HG02588 (cell line): ENCODE results near the gene RASSF10.

Source experiments
- ATAC-seq: cut with Tn5 transposase; IDR thresholded peaks from one replicate; pipeline ENCODE4 v1.9.1; 2021; ENCODE audit warnings: mild to moderate bottlenecking, moderate library complexity; ENCODE audit not compliant: unreplicated experiment

RASSF10 gene

DNA sequence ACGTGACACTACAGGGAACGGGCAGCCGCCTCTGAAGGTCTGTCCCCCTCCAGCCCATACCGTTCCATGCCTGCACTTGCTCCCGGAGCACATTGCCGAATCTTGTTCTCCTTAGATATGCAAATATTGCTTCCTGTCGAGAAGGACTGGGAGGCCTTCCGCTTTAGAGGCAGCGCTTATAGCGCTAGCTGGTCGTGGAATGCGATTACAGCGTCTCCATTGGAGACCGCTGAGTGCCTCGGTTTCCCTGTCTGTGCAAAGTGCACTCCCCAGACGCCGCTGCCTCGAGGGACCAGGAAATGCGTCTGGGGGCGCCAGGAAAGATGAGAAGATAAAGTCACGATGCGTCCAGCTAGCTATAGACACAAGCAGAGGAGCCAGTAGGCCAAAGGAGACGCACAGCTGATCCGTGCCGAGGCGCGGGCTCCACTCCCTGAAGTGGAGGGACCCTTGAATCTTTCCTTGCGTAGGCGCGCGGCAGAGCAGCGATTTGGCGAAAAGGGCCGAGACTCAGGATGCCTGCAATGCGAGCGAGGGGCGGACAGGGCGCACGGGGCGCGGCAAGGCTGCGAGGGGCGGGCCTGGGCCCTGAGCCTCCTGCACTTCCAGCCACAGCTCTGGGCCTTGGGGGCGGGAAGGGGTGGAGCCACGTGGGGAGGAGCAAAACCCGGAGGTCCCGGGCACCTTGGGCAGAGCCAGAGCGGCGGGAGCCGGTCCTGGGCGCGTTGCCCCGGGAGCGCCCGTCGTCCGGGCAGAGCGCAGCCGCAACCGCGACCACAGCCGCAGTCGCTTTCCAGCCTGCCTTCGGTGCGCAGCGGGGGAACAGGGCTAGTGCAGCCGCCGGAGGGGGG, at the start of gene RASSF10:
TSS of gene RASSF10 (plus strand) at position 692 of the 851 bp plus-strand sequence. CDS start 261 bp downstream, outside the sequence.
- peak; percentile 55 for ATAC-seq

DNA sequence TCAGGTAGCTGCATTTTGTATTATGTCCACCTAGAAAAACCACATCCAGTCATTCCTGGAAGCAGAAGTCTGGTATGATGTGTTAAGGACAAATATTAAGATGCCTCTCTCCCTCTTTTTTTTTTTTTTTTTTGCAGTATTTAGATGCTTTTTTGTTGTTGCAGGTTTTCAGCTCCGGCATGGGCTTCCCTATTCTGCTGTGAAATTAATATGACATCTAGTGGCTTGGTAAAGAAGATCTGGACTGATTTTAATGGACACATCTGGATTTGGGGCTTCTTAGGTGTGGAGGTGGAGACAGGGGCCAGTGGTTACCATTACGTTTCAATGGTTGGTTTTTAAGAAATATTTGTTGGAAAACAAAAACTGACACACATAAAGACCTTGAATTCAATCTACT, 47.5 kb upstream of the RASSF10 start:
- ATAC-seq, result no peak

DNA sequence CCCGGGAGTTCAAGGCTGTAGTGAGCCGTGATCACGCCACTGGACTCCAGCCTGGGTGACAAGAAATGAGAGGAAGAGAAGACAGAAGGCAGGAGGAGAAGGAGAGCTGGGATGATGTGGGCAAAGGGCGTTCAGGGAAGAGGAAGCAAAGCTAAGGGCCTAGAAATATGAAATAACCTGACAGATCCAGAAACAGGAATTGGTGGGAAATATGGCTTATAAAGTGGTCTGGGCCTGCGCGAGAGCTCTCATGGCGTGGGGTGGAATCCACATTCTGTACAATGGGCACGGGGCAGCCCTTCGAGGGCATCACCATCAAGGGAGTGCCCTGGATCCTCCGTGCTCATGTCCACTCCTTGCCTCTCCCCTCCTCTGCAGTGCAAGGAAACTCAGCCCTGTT, 46.8 kb upstream of the RASSF10 start:
- ATAC-seq, result no peak

DNA sequence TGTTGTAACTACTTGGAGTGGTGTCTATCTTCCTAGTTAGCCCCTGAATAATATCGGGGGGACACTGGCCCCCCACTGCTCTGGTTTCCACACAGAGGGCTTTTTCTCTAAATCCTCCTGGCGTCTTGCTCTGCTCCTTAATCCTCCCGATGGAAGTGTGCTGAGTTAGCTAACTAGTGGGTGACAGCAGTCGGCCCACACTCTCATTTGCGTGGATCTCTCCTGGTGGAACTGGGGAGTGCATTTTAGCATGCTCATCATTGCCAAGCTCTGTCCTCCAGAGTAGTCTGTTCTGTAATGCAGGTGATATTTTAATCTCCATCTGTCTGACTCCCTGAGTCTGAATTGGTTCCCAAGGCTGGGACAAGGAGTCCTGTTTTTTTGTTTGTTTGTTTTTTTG, 46.1 kb upstream of the RASSF10 start:
- ATAC-seq, result no peak

DNA sequence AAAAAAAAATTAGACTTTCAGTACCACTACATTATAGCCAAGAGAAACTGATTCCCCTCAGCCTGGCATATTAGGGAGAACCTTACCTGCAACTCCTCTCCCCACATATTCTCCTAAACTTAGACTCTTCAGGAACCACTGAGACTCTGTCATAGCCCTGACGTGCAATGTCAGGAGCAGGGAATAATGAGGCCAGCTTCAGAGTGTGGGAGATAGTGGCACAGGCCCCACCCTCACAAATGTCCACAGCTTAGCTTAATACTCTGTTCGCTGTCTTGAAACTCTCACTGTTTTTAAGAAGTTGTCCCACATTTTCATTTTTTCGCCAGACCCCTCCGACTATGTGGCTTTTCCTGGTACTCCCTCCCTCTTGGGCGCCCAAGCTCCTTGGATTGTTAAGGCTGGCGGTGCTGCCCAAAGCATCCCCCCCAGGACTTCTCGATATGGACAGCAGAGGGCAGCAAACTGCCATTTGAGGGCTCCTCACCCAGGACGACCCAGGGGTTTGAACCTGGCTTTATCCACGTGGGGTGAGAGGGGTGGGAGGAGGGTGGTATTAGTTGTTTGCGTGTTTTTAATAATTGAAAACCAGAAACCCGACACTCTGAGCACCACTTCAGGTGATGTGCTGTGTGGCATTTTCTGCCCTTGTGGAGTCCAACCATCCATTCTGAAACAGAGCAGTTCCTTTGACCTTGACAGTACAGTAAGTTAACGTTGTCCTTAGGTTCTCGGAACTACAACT, 45.2 kb upstream of the RASSF10 start:
- ATAC-seq, result peak; percentile 70

DNA sequence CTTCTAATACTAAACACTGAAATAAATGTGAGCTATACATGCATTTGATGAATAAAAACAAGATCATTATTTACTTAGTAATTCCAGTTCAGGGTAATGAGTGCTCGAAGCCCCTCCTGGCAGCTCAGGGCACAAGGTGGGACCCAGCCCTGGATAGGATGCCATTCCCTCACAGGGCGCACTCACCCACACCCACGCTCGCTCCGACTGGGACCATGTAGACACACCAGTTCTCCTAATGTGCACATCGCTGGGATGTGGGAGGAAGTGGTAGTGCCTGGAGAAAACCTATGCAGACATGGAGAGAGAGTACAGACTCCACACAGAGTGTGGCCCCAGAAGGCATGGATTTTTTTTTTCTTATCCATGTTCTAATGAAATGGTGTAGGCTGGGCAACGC, 44.5 kb upstream of the RASSF10 start:
- ATAC-seq, result no peak

DNA sequence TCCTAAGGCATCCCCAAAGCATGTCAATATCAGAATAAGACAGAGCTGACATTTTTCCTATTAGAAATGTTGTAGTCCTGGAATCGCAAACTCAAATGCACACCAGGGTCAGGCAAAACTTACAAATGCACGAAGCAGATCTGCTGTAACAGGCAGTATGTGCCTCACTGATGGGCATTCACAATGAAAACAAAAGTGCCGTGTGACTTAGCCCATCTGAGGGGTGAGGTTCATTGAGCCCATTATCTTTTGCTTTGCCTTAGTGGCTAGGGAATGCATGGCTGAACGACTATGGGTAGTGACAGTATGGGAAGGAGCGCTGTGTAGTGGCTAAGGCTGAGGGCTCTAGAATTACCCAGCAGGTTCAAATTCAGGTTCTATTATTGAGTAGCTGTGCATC, 43.1 kb upstream of the RASSF10 start:
- no peak for ATAC-seq

DNA sequence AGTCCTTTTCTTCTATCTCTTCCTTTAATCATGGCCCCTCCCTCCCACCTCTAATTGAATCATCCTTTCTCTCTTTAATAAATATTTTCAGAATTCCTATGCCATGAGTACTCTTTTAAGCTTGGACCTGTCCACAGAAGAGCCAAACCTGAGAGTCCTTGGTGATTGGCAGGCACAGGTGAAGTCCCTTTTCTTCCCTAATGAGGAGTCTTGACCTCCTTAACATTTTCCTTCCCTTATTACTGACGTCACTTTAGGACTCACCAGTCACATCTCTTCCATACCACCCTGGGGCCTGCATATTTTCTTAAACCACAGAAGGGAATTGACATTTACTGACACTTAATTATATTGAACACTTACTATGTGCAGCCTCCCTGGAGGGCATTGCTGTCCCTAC, 41.0 kb upstream of the RASSF10 start:
- no peak for ATAC-seq

DNA sequence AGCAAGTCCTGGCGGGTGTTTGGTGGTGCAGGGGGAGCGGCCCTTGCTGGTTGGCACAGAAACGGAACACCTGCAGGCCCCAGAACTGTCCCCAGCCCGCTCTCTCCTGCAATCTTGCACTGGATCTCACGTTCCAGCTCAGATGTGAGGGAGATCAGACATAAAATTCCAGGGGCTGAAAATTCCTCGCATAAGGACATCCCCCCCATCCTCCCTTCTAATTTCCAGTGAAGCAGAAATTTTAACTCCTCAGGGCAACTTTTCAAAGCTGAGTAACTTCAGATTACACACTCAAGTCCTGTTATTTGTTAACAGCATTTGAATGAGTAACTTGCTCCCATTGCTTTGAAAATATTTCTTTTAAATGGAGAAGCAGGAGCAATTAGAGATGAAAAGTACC, 40.3 kb upstream of the RASSF10 start:
- ATAC-seq, result no peak

DNA sequence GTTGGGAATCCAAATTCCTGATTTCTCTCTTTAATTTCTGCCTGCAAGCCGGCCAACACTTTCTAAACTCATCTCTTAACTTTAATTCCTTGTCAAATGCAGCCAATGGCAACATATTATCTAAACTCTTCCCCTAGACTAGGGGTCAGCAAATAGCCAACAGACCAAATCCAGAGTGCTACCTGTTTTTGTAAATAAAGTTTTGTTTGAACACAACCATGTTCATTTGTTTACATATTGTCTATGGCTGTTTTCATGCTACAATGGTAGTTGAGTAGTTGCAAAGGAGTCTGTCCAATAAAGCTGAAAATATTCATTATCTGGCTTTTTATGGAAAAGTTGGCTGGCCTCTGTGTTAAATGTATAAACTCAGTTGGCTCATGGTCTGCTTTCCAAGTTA, 37.2 kb upstream of the RASSF10 start:
- ATAC-seq, result no peak

DNA sequence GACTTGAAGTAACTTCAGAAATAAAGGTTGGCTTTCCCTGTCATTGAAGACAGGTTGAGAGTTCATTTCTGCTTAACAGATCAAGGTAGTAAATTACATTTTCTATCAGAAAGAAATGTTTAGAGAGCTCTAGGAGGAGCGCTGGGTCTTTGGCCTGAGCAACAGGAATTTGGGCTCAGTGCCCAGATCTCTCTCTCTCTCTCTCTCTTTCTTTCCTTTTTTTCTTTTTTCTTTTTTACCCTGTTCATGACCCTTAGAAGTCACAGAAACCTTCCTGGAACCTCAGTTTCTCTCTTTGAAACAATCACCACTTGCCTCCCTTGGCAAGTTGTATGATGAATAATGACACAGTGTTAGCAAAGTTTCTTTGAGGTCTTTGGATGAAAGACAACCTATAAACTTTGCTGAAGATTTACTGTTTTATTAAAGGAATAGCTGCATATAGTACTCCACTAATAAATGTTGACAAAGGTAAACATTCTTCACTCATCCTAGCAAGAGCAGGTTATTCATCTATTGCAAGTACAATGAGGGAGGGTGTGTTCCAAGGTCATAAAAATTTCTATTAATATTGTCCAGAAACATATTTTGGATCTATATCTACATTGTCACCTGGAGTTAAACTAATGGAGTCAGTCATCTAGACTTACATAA, 35.5 kb upstream of the RASSF10 start:
- ATAC-seq, result no peak

DNA sequence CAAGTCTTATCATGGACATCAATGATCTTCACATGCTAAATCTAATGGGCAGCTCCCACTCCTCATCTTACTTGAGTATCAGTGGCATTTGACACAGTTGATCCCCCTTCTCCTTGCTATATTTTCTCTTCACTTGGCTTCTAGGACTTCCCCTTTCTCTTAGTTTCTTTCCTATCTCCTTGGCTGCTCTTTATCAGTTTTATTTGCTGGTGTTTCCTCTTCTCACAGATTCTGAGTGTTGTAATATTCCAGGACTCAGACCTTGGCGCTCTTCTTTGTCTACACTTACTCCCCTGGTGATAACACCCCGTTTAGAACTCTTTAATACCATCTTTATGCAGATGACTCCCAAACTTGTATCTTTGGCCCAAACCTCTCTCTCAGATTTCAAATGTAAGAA, 33.9 kb upstream of the RASSF10 start:
- ATAC-seq, result no peak

DNA sequence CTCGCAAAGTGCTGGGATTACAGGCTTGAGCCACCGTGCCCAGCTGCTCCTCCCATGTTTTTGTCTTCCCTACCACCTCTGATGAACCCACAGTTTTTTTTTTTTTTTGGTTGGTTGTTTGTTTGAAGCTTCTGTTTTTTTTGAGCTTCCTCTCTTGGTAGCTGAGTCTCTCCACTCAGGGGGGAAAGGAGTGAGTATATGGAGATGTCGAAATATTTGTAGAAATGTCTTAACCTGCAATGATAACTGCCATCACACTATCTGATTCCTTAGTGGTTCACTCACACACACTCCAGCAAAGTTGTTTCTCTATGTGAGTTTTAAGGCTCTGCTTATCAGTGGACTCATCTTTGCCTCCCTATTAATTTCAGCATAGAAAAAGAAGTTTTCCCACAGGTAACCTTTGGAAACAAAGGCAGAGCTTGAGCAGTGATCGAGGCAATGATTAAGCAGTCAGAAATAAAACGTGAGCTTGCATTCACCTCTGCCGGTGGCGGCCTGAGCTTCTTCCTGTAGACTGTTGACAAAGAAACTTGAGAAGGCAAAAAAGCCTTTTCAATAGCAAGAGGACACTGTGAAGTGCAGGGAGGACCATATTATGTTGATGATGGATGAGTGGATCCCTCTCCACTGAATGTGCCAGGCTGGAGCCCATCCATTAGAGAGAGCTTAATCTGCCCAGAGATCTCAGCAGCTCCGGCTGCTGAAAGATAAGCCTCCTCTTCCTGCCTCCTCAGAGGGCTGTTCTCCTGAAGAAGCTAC, 29.0 kb upstream of the RASSF10 start:
- no peak for ATAC-seq

DNA sequence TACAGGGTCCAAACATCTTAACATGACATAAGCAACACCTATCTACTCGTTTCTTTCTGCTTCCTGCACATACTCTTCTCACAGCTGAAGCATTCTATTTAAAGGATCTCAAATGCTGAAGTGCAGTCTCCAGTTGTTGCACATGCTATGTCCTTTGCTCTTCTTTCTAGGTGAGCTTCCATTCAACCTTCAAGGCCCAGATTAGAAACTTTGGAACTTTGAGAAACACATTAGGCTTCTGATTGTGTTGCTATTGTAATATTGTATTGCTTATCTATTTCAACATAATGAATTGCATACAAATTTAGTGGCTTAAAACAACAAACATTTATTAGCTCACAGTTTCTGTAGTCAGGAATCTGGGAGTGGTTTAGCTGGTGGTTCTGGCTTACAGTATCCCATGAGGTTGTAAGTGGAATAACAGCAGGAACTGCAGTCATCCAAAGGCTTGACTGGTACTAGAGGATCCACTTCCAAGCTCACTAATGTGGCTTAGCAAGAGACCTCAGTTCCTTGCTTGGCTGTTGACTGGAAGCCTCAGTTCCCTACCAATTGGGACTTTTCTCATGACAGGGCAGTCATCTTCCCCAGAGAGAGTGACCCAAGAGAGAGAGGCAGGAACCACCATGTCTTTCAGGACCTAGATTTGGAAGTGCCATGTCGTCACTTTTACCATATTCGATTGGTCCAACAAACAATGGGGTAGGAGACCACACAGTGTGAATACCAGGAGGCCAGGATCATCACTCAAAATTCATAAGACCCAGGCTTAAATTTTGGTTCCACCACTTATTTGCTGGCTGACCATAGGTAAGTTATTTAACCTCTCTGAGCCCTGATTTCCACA, 27.2 kb upstream of the RASSF10 start:
- no peak for ATAC-seq

DNA sequence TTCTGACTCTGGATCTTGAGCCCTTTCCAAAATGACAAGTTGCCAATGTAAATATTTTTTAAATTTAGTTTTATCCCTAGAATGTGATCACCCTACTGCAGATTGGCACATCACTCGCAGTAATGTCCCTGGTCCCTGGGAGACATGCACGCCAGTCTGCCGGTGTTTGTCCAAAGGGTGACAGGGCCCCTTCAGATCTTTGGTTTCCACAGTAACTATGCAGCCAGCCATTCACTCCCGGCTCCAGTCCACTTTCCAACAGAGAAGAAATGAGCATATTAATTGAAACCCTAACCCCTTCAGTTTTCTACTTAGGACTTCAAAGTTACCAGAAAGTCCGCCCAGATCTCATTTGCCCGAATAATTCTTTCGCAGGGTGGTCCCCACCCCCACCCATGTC, 25.8 kb upstream of the RASSF10 start:
- no peak for ATAC-seq

DNA sequence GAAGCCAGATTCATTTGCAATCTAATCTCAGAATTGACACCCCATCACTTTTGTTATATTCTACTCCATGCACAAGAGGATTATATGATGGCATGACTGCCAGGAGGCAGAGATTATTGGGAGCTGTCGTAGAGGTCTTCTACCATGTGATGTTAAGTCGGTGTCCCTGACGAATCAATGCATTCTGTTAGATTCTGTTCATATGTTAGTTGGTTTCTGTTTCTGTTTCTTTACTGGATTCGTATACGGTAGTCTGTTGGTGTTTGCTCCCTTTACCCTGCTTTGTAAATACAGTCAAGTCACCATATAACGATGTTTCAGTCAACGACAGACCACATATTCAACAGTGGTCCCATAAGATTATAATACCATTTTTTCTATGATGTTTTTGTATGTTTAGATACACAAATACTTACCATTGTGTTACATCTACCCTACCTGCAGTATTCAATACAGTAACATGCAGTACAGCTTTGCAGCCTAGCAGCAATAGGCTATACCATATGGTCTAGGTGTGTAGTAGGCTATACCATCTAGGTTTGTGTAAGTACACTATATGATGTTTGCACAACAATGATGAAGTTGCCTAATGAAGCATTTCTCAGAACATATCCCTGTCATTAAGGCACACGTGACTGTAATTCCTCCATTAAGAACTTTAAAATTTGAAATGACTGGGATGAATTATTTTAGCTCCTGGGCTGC, 22.8 kb upstream of the RASSF10 start:
- ATAC-seq, result no peak

DNA sequence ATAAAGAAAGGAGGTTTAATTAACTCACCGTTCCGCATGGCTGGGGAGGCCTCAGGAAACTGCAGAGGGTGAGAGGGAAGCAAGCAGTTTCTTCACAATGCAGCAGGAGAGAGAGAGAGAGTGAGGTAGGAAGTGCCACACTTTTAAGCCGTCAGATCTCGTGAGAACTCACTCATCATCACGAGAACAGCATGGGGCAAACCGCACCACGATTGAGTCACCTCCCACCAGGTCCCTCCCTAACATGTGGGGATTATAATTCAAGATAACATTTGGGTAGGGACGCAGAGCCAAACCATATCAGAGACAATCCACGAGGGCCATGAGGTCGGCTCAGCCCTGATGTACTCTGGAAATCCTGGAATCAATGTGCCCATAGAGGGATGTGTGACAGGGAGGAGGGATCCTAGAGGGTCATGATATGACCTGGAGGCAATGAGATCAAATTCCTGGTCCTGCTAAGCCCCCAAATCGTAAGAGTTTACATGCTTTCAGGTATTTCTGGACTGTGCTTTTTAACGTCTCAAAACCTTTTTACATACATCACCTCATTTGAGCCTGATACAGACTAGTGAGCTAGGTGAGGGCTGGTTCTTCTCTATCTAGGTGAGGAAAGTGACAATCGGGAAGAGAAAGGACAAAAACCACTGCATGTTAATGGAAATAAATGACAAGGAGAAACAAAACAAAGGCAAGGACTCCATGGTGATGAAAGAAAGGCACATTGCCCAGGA, 19.5 kb upstream of the RASSF10 start:
- no peak for ATAC-seq

DNA sequence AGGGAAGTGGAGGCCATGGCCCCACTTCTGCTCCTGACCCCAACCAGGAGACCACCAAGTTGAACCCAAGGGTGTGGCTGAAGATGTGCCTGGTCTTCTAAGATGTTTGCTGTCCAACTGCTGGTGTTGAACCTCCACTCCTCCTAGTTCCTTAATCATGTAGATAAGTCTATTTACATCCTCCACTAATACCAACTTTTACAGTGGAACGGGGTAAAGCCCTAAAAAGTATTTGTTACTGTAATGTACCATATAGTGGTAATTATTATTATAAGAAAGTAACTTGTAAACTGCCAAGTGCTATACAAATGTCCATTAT, 19.0 kb upstream of the RASSF10 start:
- ATAC-seq, result no peak

DNA sequence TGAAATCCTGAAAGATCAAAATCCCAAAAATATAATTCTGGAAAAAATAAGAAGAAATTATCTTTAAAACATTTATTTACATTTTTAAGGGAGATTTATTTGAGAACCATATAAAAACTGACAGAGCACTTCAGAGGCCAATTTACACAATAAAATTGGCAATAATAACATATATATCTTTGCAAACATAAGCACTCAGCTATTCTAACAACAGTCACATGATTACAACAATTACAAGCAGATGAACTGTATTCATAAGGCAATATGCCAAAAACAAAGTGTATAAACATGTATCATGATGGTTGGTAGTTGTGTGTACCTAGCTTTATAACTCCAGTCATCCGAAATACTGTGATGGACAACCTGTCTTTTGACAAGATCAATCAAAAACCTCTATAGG, 17.7 kb upstream of the RASSF10 start:
- ATAC-seq, result no peak
